K562 (cell line): ENCODE measurements around the gene CABP2. TPM values are rescaled to one million over a fixed set of nuclear protein-coding genes. Genes with fewer than 3 reads are reported as not detected.

Source experiments
- ATF6 ChIP-seq: sonication (generic); formaldehyde crosslinking; IDR thresholded peaks from 2 replicates; pipeline ENCODE4 v1.4.0; 2020; ENCODE audit warnings: mild to moderate bottlenecking, missing genetic modification reagents
- CREM ChIP-seq: IDR thresholded peaks from 2 replicates; pipeline ENCODE4 v1.6.1; 2014; ENCODE audit warnings: antibody characterized with exemption, low read depth
- ERF ChIP-seq: fragments of 450-650 bp; formaldehyde crosslinking; IDR thresholded peaks from 2 replicates; pipeline ENCODE4 v1.4.0; 2020; ENCODE audit warnings: mild to moderate bottlenecking, mixed read lengths
- MEF2A ChIP-seq: IDR thresholded peaks from 2 replicates; pipeline ENCODE4 v1.6.1; 2011; ENCODE audit warnings: low read depth, mild to moderate bottlenecking, low read length, moderate library complexity; ENCODE audit not compliant: control insufficient read depth
- MYNN ChIP-seq, 2 experiments: sonication (generic); formaldehyde crosslinking in 1 of 2; IDR thresholded peaks; 2 replicates each; pipeline versions ENCODE4 v1.5.0 to v1.6.1; 2016 to 2020; ENCODE audit warnings: antibody characterized with exemption in 1 of 2, missing genetic modification reagents in 1 of 2
- NFE2 ChIP-seq: IDR thresholded peaks from 2 replicates; pipeline ENCODE4 v1.6.1; 2014; ENCODE audit warnings: antibody characterized with exemption, low read depth
- NFIC ChIP-seq: fragments of 450-650 bp; IDR thresholded peaks from 2 replicates; pipeline ENCODE4 v1.6.1; 2017; ENCODE audit warnings: mild to moderate bottlenecking, inconsistent platforms
- RBBP5 ChIP-seq: fragments of 200-600 bp; sonication (generic); IDR thresholded peaks from 2 replicates; pipeline ENCODE4 v1.6.1; 2012; ENCODE audit warnings: borderline replicate concordance, mild to moderate bottlenecking, low read length, control low read depth, inconsistent platforms; ENCODE audit not compliant: insufficient read depth, poor library complexity, severe bottlenecking
- RBM14 ChIP-seq: fragments of 200-400 bp; formaldehyde crosslinking; IDR thresholded peaks from 2 replicates; pipeline ENCODE4 v1.6.1; 2018; ENCODE audit warnings: low read depth, mild to moderate bottlenecking, low read length, moderate library complexity, borderline replicate concordance; ENCODE audit not compliant: insufficient read depth
- SIN3A ChIP-seq, 2 experiments: fragments of 150-350 bp in 1 of 2; IDR thresholded peaks; 2 replicates each; pipeline ENCODE4 v1.6.1; 2011 to 2016; ENCODE audit warnings: borderline replicate concordance in 2 of 2, low read depth in 2 of 2, low read length in 2 of 2, mild to moderate bottlenecking in 2 of 2, moderate library complexity in 2 of 2; ENCODE audit not compliant: control insufficient read depth in 1 of 2
- SRSF1 ChIP-seq: fragments of 200-400 bp; formaldehyde crosslinking; IDR thresholded peaks from 2 replicates; pipeline ENCODE4 v1.6.1; 2017; ENCODE audit warnings: mild to moderate bottlenecking, low read depth, low read length, moderate library complexity
- ZBED1 ChIP-seq: IDR thresholded peaks from 2 replicates; pipeline ENCODE4 v1.6.1; 2014
- ZNF12 ChIP-seq: sonication (generic); formaldehyde crosslinking; IDR thresholded peaks from 2 replicates; pipeline ENCODE4 v1.4.0; 2020; ENCODE audit warnings: mild to moderate bottlenecking, missing genetic modification reagents
- ZNF197 ChIP-seq: fragments of 200-800 bp; sonication (Bioruptor generic); IDR thresholded peaks from 2 replicates; pipeline ENCODE4 v1.6.1; 2016; ENCODE audit warnings: low read depth, missing genetic modification characterization, missing compliant biosample characterization
- ZNF239 ChIP-seq: fragments of 250-450 bp; sonication (Bioruptor Pico); IDR thresholded peaks from 2 replicates; pipeline ENCODE4 v1.4.0; 2020; ENCODE audit warnings: mild to moderate bottlenecking
- ZNF24 ChIP-seq: fragments of 450-650 bp; IDR thresholded peaks from 2 replicates; pipeline ENCODE4 v1.6.1; 2016
- ZNF707 ChIP-seq: fragments of 250-450 bp; sonication (Bioruptor Pico); conservative IDR thresholded peaks from 2 replicates; pipeline ENCODE4 v1.8.0; 2022; ENCODE audit warnings: inconsistent platforms, mild to moderate bottlenecking, moderate library complexity
- ZNF77 ChIP-seq: fragments of 250-450 bp; sonication (Bioruptor Pico); IDR thresholded peaks from 2 replicates; pipeline ENCODE4 v1.5.0; 2020
- polyA plus RNA-seq, 8 experiments: library from polyadenylated mRNA; depleted of rRNA in 4 of 8; stranded (reverse) in 5 of 8; unstranded in 3 of 8; fragments of >200 nt; fragmentation: Nextera tagmentation in 2 of 8; fragmentation: Illumina TruSeq in 1 of 8; extraction: Ambion mirVana in 2 of 8; extraction: Trizol in 1 of 8; gene quantifications; 2 replicates each; pipeline versions ENCODE4 v1.2.1 to v1.2.3, GENCODE V29; 2011 to 2014; ENCODE audit warnings: inconsistent platforms in 1 of 8, missing spikeins in 1 of 8
- total RNA-seq, 7 experiments: library from RNA; depleted of rRNA in 6 of 7; stranded (reverse); fragments of >200 nt in 6 of 7; fragmentation: Illumina TruSeq in 2 of 7; extraction: Trizol in 2 of 7; gene quantifications; 2 replicates each; pipeline versions ENCODE4 v1.2.1 to v1.2.3, GENCODE V29; 2011 to 2021; ENCODE audit warnings: low replicate concordance in 1 of 7
- TF ChIP-seq, protein P1 (sequence below): fragments of 250-450 bp; sonication (Bioruptor Pico); IDR thresholded peaks from 2 replicates; pipeline ENCODE4 v1.4.0; 2020
- TF ChIP-seq, protein P2 (sequence below): sonication (generic); formaldehyde crosslinking; IDR thresholded peaks from 2 replicates; pipeline ENCODE4 v1.8.1; 2023; ENCODE audit warnings: mild to moderate bottlenecking, missing genetic modification reagents

CABP2 gene
- total and polyA plus RNA-seq, 9 of the 15 experiments (the other 6 are each of a cell fraction or from before 2014, with no cell fraction given) = not detected

DNA sequence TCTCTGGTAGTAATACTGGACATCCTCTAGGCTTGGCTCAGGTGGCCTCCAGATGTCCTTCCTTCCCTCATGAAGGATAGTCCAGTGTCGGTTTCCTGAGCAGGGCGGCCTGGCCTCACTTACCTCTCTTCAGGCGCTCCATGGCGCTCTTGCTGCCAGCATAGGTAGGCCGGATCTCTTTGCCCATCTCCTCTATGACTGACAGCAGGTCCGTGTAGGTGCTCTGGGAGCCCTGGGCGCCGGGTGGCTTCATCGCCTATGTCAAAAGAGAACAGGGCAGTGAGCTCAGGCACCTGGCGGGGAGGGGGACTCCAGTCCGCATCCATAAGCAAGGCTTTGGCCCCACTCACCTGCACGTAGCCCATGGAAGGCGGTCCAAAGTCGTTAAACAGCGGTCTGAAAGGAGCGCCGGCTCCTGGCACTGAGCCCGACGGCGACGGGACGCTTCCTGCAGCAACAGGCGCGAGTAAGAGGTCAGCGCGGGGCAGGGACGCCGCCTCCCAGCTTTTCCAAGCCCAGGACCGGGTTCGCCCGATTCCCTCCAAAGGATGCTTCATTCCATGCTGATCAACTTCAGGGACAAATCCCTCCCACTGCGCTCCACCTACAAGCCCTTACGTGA, 15.9 kb downstream of the CABP2 start (continued):
- TF ChIP-seq MEF2A (no peak), MYNN (IDR thresholded peaks at IDR 0.05) (no peak), MYNN (CRISPR knock-in tag; IDR thresholded peaks at IDR 0.05) (no peak), ZNF707 (CRISPR knock-in tag) (no peak), ZNF24 (no peak), SRSF1 (no peak), ZBED1 (0 out of 2 replicates have a peak, but pooled peaks have one; percentile 1), NFIC (peak; percentile 91), ATF6 (CRISPR knock-in tag) (no peak), ZNF239 (CRISPR knock-in tag) (no peak), ZNF77 (CRISPR knock-in tag) (no peak), RBBP5 (no peak), SIN3A (IDR thresholded peaks at IDR 0.05; ENCODE audit: borderline replicate concordance in 2 of 2, control insufficient read depth in 1 of 2, low read depth in 2 of 2, low read length in 2 of 2) (0 out of 4 replicates have a peak, but pooled peaks of 1 of the 2 experiments have one; percentile 3), ZNF197 (CRISPR knock-in tag) (no peak), ERF (CRISPR knock-in tag) (no peak), ZNF12 (CRISPR knock-in tag) (no peak), RBM14 (no peak), CREM (no peak), NFE2 (no peak)
- TF ChIP-seq, protein P1, sequence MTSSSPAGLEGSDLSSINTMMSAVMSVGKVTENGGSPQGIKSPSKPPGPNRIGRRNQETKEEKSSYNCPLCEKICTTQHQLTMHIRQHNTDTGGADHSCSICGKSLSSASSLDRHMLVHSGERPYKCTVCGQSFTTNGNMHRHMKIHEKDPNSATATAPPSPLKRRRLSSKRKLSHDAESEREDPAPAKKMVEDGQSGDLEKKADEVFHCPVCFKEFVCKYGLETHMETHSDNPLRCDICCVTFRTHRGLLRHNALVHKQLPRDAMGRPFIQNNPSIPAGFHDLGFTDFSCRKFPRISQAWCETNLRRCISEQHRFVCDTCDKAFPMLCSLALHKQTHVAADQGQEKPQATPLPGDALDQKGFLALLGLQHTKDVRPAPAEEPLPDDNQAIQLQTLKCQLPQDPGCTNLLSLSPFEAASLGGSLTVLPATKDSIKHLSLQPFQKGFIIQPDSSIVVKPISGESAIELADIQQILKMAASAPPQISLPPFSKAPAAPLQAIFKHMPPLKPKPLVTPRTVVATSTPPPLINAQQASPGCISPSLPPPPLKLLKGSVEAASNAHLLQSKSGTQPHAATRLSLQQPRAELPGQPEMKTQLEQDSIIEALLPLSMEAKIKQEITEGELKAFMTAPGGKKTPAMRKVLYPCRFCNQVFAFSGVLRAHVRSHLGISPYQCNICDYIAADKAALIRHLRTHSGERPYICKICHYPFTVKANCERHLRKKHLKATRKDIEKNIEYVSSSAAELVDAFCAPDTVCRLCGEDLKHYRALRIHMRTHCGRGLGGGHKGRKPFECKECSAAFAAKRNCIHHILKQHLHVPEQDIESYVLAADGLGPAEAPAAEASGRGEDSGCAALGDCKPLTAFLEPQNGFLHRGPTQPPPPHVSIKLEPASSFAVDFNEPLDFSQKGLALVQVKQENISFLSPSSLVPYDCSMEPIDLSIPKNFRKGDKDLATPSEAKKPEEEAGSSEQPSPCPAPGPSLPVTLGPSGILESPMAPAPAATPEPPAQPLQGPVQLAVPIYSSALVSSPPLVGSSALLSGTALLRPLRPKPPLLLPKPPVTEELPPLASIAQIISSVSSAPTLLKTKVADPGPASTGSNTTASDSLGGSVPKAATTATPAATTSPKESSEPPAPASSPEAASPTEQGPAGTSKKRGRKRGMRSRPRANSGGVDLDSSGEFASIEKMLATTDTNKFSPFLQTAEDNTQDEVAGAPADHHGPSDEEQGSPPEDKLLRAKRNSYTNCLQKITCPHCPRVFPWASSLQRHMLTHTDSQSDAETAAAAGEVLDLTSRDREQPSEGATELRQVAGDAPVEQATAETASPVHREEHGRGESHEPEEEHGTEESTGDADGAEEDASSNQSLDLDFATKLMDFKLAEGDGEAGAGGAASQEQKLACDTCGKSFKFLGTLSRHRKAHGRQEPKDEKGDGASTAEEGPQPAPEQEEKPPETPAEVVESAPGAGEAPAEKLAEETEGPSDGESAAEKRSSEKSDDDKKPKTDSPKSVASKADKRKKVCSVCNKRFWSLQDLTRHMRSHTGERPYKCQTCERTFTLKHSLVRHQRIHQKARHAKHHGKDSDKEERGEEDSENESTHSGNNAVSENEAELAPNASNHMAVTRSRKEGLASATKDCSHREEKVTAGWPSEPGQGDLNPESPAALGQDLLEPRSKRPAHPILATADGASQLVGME (CRISPR knock-in tag) = no peak
- TF ChIP-seq, protein P2, sequence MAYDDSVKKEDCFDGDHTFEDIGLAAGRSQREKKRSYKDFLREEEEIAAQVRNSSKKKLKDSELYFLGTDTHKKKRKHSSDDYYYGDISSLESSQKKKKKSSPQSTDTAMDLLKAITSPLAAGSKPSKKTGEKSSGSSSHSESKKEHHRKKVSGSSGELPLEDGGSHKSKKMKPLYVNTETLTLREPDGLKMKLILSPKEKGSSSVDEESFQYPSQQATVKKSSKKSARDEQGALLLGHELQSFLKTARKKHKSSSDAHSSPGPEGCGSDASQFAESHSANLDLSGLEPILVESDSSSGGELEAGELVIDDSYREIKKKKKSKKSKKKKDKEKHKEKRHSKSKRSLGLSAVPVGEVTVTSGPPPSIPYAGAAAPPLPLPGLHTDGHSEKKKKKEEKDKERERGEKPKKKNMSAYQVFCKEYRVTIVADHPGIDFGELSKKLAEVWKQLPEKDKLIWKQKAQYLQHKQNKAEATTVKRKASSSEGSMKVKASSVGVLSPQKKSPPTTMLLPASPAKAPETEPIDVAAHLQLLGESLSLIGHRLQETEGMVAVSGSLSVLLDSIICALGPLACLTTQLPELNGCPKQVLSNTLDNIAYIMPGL (CRISPR knock-in tag) = 0 out of 2 replicates have a peak, but pooled peaks have one; percentile 32
